ENCODE results near the gene EDA. TPM values are rescaled to one million over a fixed set of nuclear protein-coding genes. Genes with fewer than 3 reads are reported as not detected.

EDA gene
- total RNA-seq, 1 experiment from 2014 or later = 0.06 TPM

- DNase-seq (ENCODE audit: low read depth) = peak; percentile 15
Observed at GRCh38 chrX:70026112-70026850, 410.4 kb downstream of the EDA start.

GRCh38 chrX:70026851-70027200 lies 410.9 kb downstream of the EDA start:
- no peak for DNase-seq (ENCODE audit: low read depth)

GRCh38 chrX:70029863-70030262 lies 413.9 kb downstream of the EDA start:
- DNase-seq (ENCODE audit: low read depth) = peak; percentile 14

- peak; percentile 52 for DNase-seq (ENCODE audit: low read depth)
Observed at GRCh38 chrX:70030301-70030767, 414.4 kb downstream of the EDA start.

GRCh38 chrX:70032792-70033191 lies 416.9 kb downstream of the EDA start:
- DNase-seq (ENCODE audit: low read depth) = no peak

GRCh38 chrX:70033348-70034051 lies 417.6 kb downstream of the EDA start:
- DNase-seq (ENCODE audit: low read depth) = peak; percentile 22

- DNase-seq (ENCODE audit: low read depth) = no peak
Observed at GRCh38 chrX:70034646-70035045, 418.7 kb downstream of the EDA start.

- DNase-seq (ENCODE audit: low read depth) = no peak
Observed at GRCh38 chrX:70038515-70038914, 422.6 kb downstream of the EDA start.

- no peak for DNase-seq (ENCODE audit: low read depth)
Observed at GRCh38 chrX:70038951-70039350, 423.0 kb downstream of the EDA start.

GRCh38 chrX:70039758-70040157 lies 423.8 kb downstream of the EDA start:
- no peak for DNase-seq (ENCODE audit: low read depth)

- no peak for DNase-seq (ENCODE audit: low read depth)
Observed at GRCh38 chrX:70041993-70042392, 426.1 kb downstream of the EDA start.

GRCh38 chrX:70042399-70043371 lies 426.8 kb downstream of the EDA start:
- DNase-seq (ENCODE audit: low read depth) = peak; percentile 36

- DNase-seq (ENCODE audit: low read depth) = no peak
Observed at GRCh38 chrX:70043685-70044084, 427.8 kb downstream of the EDA start.

- DNase-seq (ENCODE audit: low read depth) = peak; percentile 61
Observed at GRCh38 chrX:70044541-70045245, 428.8 kb downstream of the EDA start.

- peak; percentile 66 for DNase-seq (ENCODE audit: low read depth)
Observed at GRCh38 chrX:70046978-70047377, 431.1 kb downstream of the EDA start.

- DNase-seq (ENCODE audit: low read depth) = no peak
Observed at GRCh38 chrX:70049406-70049805, 433.5 kb downstream of the EDA start.

GRCh38 chrX:70049925-70050324 lies 434.0 kb downstream of the EDA start, which contains the start of gene AWAT2:
Gene AWAT2 (minus strand): TSS chrX:70049938. CDS start chrX:70049932, 6 bp downstream.
- no peak for DNase-seq (ENCODE audit: low read depth)

GRCh38 chrX:70052895-70053615 lies 437.1 kb downstream of the EDA start:
- no peak for DNase-seq (ENCODE audit: low read depth)

GRCh38 chrX:70054391-70054790 lies 438.5 kb downstream of the EDA start:
- no peak for DNase-seq (ENCODE audit: low read depth)

- no peak for DNase-seq (ENCODE audit: low read depth)
Observed at GRCh38 chrX:70062076-70062475, 446.2 kb downstream of the EDA start, which contains the start of gene OTUD6A. Gene OTUD6A (plus strand): TSS chrX:70062457. CDS start chrX:70062525, 68 bp downstream.
